NCI-H1436 treated with DMSO at 0.1 percent for 48 hours (cell line): Measurements from ENCODE around the gene CTSW.
A peak's percentile ranks its signal among the peaks of the same experiment; 100 is the strongest.

ENCODE experiments used
- DNase-seq: peaks from one replicate; lab custom pipeline; 2025; lab: John Stamatoyannopoulos, UW

The CTSW gene

DNA sequence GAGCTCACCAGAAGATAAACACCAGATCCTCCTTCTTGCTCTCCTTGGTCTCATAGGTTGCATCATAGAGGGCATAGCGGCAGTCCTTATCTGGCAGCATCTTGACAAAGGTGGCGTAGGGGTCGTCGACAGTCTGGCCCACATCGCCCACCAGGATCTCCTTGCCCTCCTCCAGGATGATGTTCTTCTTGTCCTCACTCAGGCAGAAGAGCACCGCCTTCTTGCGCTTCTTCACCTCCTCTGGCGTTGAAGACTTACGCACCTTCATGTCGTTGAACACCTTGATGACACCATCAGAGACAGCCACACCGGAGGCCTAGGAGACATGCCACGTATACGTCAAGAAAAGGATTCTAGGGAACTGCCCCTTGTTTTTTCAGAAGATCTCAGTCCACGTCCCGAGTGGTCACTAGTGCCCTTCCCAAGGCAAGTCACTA lies 23.7 kb upstream of the CTSW start:
- DNase-seq, result no peak

GRCh38 chr11:65856689-65857499 lies 22.7 kb upstream of the CTSW start:
- DNase-seq, result no peak

DNA sequence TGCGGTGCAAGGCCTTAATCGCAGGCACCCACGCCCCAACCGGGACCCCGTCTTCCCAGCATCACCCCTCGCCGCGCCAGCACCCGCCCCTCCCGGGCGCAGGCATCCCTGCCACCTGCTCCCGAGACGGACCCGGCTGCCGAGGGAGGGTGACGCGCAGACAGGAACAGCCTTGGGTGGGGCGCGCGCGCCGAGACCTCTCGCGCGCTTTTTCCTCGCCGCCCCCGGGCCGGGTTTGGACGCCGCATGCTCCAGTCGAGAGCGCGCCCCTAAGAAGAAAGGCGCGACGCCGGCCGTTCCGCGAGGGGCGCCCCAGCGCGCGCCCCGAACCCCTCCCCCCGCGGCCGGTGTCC lies 22.2 kb upstream of the CTSW start:
- DNase-seq, result no peak

DNA sequence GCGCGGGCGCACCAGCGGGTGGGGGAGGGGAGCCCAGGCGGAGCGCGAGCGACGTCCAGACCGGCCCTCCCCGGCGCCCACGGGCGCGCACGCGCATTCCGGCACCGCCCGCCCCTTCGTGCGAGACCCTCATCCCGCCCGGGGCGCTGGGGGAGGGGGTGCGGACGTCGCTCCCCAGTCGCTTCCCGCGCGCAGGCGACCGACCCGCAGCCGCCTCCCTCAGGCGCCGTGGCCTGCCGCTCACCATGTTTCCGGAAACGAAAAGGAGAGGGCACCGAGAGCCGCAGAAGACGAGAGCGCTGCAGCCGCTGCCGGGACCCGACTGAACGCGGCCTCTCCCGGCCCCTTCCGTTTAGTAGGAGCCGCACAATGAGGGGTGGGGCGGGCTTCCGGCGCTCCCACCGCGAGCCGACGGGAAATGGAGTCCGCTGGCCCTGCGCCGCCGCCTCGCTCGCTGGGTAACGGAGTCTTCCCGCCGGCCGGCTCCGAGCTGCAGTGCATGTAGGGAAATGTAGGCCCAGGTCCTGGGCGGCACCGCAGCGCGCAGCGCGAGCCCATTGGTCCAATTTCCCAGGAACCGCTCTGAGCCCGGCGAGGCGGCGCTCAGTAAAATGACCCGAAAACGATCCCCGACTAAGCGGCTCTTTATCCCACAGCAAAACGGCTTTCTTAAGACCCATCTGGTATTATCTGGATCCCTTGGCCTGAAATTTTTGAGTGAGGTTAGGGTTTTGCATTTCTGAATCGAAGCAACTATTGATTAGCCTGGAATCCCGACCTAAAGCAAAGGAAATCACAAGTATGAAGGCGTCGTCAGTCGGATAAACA lies 21.6 kb upstream of the CTSW start, which contains the start of gene CFL1:
Gene CFL1, minus strand, starts transcription at position 328 of the 828 bp plus-strand sequence. Its CDS starts 81 bp downstream, at position 247.
- peak; percentile 85 for DNase-seq

- no peak for DNase-seq
These were observed 21.0 kb upstream of the CTSW start for GRCh38 chr11:65858681-65859087.

- DNase-seq, result peak; percentile 96
These were observed 20.4 kb upstream of the CTSW start for GRCh38 chr11:65859095-65859811.

DNA sequence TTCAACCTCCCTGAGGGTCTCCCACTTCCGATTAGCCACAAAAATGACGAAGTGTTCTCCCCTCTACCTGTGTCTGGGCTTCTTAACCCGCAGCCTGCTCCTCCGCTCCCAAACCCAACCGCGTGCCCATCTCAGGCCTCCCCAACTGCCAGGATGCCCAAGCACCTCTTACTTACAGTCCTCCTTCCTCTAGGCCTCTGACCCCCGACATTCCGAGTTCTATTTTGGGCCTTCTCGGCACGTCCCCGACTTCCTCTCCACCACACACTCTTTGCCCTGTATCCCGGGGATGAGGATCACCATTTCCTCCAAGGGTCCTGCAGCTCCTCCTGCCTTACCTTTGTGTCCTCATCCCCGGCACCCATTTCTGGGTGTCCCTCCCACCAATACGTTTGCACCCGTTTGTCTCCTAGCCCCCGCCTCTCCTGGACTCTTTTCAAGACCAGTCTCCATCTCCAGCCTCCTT lies 19.8 kb upstream of the CTSW start:
- no peak for DNase-seq

DNA sequence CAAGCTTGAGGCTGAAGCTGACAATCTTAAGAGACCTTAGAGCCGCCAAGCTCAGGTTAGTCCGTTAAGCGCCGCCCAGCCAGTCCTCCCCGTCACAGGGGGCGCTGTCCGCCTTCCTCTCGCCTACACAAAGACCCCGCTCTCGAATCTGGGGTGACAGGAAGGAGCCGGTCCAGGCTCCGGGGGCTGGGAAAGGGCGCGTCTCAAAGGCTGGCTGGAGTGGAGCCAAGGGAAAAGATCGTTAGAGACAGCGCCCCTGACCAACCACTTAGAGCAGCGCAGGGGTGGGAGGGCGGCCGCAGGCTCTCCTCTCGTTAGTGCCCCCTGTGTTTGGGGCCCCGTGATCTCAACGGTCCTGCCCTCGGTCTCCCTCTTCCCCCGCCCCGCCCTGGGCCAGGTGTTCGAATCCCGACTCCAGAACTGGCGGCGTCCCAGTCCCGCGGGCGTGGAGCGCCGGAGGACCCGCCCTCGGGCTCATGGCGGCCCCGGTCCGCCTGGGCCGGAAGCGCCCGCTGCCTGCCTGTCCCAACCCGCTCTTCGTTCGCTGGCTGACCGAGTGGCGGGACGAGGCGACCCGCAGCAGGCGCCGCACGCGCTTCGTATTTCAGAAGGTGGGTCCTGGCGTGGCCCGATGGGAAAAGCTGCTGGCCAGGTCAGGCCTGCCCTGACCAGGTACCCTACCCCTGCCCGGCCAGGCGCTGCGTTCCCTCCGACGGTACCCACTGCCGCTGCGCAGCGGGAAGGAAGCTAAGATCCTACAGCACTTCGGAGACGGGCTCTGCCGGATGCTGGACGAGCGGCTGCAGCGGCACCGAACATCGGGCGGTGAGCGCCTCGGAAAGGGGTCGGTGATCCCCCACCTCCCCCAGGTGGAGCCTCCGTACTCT lies 19.1 kb upstream of the CTSW start, which contains the start of gene MUS81:
Gene MUS81, plus strand, starts transcription at position 156 of the 887 bp plus-strand sequence. Its CDS starts 321 bp downstream, at position 477.
- DNase-seq, result peak; percentile 76

GRCh38 chr11:65861165-65861505 lies 18.5 kb upstream of the CTSW start:
- DNase-seq, result no peak

GRCh38 chr11:65861533-65862183 lies 18.0 kb upstream of the CTSW start:
- DNase-seq, result no peak

DNA sequence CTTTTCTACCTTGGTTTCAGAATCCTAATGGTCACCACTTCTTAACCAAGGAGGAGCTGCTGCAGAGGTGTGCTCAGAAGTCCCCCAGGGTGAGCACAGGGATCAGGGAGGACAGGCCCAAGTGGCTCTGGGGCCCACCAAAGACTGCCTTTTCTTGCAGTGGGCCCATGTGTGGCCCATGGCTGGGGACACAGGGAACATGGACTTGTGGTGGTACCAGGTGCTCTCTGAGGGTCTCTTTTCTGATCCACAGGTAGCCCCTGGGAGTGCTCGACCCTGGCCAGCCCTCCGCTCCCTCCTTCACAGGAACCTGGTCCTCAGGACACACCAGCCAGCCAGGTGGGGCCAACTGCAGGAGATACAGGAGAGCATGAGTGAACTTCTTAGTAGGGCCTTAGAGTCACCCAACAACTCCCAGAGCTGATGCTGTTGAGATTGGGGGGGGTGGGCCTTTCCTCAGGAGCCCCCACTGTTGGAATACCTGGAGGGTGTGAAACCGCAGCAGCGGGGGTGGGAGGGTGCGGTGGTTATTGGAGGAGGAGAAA lies 17.4 kb upstream of the CTSW start:
- no peak for DNase-seq

DNA sequence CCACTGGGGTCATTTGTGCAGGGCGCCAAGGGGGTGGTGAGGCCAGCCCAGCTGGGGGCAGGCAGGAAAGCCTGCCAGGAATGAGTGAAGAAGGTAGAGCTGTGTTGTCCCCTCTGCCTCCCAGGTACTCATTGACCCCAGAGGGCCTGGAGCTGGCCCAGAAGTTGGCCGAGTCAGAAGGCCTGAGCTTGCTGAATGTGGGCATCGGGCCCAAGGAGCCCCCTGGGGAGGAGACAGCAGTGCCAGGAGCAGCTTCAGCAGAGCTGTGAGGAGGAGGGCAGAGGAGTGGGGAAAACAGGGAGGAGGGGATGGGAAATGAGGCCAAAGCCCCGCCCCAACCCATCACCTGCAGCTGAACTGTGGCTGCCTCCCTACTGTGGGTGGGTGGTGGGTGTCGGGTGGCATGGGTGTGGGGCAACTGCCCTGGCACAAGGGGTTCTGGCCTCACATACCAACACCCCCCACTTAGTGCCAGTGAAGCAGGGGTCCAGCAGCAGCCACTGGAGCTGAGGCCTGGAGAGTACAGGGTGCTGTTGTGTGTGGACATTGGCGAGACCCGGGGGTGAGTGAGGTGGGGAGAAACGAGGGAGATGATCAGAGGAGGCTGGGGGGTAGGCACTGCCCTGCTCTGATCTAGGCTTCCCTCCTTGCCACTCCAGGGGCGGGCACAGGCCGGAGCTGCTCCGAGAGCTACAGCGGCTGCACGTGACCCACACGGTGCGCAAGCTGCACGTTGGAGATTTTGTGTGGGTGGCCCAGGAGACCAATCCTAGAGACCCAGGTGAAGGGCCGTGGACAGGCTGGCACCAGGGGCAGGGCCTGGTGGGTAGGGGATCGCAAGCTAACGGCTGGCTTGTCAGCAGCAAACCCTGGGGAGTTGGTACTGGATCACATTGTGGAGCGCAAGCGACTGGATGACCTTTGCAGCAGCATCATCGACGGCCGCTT lies 16.4 kb upstream of the CTSW start:
- DNase-seq, result no peak

- no peak for DNase-seq
These were observed 15.5 kb upstream of the CTSW start for GRCh38 chr11:65863889-65864705.

- no peak for DNase-seq
These were observed 14.7 kb upstream of the CTSW start for GRCh38 chr11:65864706-65865471.

DNA sequence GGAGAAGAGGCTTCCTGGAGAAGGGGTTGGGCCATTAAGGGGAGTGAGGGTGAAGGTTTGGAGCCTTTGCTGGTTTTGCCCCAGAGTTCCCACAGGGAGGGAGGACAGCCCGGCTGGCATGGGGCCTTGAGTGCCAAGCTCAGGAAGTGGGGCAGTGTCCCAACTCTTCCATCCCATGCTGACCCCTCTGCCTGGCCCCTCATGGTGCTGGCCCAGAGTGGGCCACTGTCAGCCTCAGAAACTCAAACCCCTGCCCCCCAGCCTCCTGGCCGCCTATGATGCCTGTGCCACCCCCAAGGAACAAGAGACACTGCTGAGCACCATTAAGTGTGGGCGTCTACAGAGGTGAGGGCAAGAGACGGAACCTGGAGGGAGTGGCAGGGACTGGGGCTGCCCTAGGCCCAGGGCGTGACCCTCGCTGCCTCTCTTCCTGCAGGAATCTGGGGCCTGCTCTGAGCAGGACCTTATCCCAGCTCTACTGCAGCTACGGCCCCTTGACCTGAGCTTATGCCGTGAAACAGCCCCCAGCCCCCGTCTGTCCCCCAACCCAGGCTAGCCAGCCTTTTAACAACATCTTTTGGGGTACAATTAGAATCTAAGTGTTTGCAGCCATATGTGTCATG lies 14.0 kb upstream of the CTSW start:
- DNase-seq, result no peak

- no peak for DNase-seq
These were observed 12.9 kb upstream of the CTSW start for GRCh38 chr11:65866509-65867283.
